HTERT RPE-1 (cell line): ENCODE measurements around the gene FOXD3.
"Not testable (repeated sequence)": the region's sequence is repeated elsewhere in the genome, so short reads cannot be mapped to it uniquely, and the experiment has no call there.

Source experiments
- in situ Hi-C: fragments of 300-500 bp; cut with MboI; formaldehyde crosslinking; loops from 4 replicates; pipeline ENCODE4 v1.14.3; 2020; ENCODE audit warnings: low sequenced_read_pairs

FOXD3 gene

GRCh38 chr1:63356234-63356633, 33.9 kb downstream of the FOXD3 start:
- in situ Hi-C loops: not testable (repeated sequence)

GRCh38 chr1:63359561-63359960, 37.2 kb downstream of the FOXD3 start:
- in situ Hi-C loops: no loop called here

GRCh38 chr1:63362073-63362472, 39.7 kb downstream of the FOXD3 start:
- in situ Hi-C loops: no loop called here

- in situ Hi-C loops: no loop called here
These were observed 40.2 kb downstream of the FOXD3 start for GRCh38 chr1:63362578-63362977.

GRCh38 chr1:63363014-63363413, 40.6 kb downstream of the FOXD3 start:
- in situ Hi-C loops: no loop called here

GRCh38 chr1:63366908-63367214, 44.5 kb downstream of the FOXD3 start:
- in situ Hi-C loops: no loop called here

- in situ Hi-C loops: no loop called here
These were observed 45.1 kb downstream of the FOXD3 start, which contains the start of gene ALG6 for GRCh38 chr1:63367215-63368103. TSS of gene ALG6 (plus strand) at chr1:63367627. CDS start at chr1:63370978, 3,351 bp downstream.

GRCh38 chr1:63368131-63368530, 45.8 kb downstream of the FOXD3 start:
- in situ Hi-C loops: no loop called here
